ENCODE measurements around the gene TSPAN33.
A peak's percentile ranks its signal among the peaks of the same experiment; 100 is the strongest.

TSPAN33 gene

GRCh38 chr7:129103561-129104324 lies 40.8 kb upstream of the TSPAN33 start:
- no peak for DNase-seq
- TF ChIP-seq, protein P1, sequence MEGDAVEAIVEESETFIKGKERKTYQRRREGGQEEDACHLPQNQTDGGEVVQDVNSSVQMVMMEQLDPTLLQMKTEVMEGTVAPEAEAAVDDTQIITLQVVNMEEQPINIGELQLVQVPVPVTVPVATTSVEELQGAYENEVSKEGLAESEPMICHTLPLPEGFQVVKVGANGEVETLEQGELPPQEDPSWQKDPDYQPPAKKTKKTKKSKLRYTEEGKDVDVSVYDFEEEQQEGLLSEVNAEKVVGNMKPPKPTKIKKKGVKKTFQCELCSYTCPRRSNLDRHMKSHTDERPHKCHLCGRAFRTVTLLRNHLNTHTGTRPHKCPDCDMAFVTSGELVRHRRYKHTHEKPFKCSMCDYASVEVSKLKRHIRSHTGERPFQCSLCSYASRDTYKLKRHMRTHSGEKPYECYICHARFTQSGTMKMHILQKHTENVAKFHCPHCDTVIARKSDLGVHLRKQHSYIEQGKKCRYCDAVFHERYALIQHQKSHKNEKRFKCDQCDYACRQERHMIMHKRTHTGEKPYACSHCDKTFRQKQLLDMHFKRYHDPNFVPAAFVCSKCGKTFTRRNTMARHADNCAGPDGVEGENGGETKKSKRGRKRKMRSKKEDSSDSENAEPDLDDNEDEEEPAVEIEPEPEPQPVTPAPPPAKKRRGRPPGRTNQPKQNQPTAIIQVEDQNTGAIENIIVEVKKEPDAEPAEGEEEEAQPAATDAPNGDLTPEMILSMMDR (IDR thresholded peaks at IDR 0.05), result no peak
- Mint-ChIP-seq H3K27ac (peak overlapping the region; percentile 26), H3K36me3 (ENCODE audit: low read depth) (no peaks in the 10 kb centered on the region), H3K9me3 (peaks cover 3% of the 10 kb centered on the region), H3K4me1 (peaks cover 43% of the 10 kb centered on the region), H3K27me3 (ENCODE audit: low read depth, poor library complexity) (peaks cover 20% of the 10 kb centered on the region), H3K4me3 (no peak overlapping the region)

GRCh38 chr7:129108581-129108980 lies 35.9 kb upstream of the TSPAN33 start:
- Mint-ChIP-seq H3K27me3 (ENCODE audit: low read depth, poor library complexity) (peaks cover 20% of the 10 kb centered on the region), H3K4me1 (peaks cover 22% of the 10 kb centered on the region)

DNA sequence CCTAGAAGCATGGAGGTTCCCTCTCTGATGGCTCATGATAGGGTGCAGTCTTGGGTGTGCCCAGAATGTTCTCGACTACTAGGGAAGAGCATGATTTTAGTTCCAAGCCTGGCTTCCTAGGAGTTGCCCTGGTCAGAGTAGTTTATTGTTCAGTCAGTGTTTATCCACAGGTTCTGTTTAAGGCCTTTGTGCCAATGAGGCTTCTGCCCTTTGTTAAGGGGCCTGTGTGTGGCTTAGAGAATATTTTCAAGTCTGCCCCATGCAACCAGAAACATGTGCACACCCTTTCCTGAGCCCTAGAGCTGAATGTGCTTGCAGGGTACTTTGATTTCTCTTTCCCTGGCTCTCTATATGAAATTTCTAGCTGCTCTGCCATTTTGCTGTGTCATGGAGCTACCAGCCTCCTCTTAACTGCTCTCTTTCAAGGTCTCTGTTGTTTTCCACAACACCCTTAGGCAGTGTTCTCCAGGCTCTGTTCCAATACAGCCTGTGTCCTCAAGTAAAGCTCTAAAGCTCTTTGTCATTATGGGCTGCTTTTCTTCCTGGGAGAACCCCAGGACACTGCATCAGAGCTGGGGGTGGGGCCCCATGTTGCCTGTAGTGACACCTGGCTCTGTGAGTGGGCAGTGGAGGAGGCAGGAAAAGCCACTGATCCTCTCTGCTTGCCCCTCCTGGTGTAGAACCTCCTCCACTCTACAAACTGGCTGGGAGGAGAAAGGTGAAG lies 34.1 kb upstream of the TSPAN33 start:
- Mint-ChIP-seq H3K27me3 (ENCODE audit: low read depth, poor library complexity) (peaks cover 15% of the 10 kb centered on the region), H3K4me1 (peaks cover 10% of the 10 kb centered on the region), H3K4me3 (no peak overlapping the region), H3K27ac (no peak overlapping the region), H3K9me3 (peaks cover 10% of the 10 kb centered on the region), H3K36me3 (ENCODE audit: low read depth) (peaks cover 4% of the 10 kb centered on the region)
- TF ChIP-seq, protein P1 (IDR thresholded peaks at IDR 0.05), result no peak
- DNase-seq, result no peak

More at GRCh38 chr7:129108581-129108980, 35.9 kb upstream of the TSPAN33 start:
- Mint-ChIP-seq H3K9me3 (peaks cover 10% of the 10 kb centered on the region), H3K4me3 (no peak overlapping the region), H3K36me3 (ENCODE audit: low read depth) (peaks cover 4% of the 10 kb centered on the region), H3K27ac (no peak overlapping the region)
- DNase-seq, result no peak
- TF ChIP-seq, protein P1 (IDR thresholded peaks at IDR 0.05), result no peak

DNA sequence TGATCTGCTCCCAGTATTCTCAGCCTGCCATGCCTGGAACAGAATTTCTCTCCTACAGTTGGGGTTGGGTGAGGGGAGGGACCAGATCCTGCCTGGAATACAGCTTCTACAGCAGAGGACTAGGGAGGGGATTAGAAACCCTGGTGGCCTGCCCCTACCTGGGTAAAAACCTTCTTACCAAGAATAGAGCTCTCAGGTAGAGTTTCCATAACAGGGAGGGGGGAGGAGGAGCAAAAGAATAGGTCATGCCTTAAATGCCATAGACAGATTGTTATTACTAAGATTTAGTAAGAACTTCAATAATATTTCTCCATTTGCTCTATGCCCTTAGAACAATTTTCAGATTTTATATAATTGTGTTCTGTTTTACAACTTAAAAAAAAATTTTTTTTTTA lies 33.5 kb upstream of the TSPAN33 start:
- Mint-ChIP-seq H3K27ac (no peak overlapping the region), H3K27me3 (ENCODE audit: low read depth, poor library complexity) (peaks cover 16% of the 10 kb centered on the region), H3K4me1 (peaks cover 10% of the 10 kb centered on the region), H3K9me3 (peaks cover 10% of the 10 kb centered on the region), H3K4me3 (no peak overlapping the region), H3K36me3 (ENCODE audit: low read depth) (peaks cover 4% of the 10 kb centered on the region)
- no peak for DNase-seq
- TF ChIP-seq, protein P1 (IDR thresholded peaks at IDR 0.05), result no peak

DNA sequence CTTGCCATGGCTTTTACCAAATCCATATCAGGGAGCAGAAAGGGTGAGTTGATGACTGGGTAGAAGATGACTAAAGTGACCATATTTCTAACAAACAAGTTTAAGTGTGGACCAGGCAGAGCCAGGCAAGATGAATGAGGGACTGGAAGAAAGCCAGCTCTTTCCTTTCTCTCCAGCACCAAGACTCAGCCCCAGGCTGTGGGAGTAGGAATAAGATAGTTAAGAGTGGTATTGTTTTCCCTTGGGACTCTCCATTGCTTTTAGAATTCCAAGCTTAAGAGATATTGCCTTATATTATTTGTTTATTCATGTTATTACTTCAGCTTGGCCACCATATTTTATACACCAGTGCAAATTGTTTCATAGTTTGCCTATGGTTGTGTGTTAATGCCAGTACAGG lies 28.8 kb upstream of the TSPAN33 start:
- H3K27ac Mint-ChIP-seq, result no peak overlapping the region
- peaks cover 25% of the 10 kb centered on the region for H3K9me3 Mint-ChIP-seq
- peaks cover 3% of the 10 kb centered on the region for H3K4me1 Mint-ChIP-seq
- no peak overlapping the region for H3K4me3 Mint-ChIP-seq
- DNase-seq, result no peak
- TF ChIP-seq, protein P1 (IDR thresholded peaks at IDR 0.05), result no peak
- peaks cover 3% of the 10 kb centered on the region for H3K27me3 Mint-ChIP-seq (ENCODE audit: low read depth, poor library complexity)
- peaks cover 12% of the 10 kb centered on the region for H3K36me3 Mint-ChIP-seq (ENCODE audit: low read depth)
